Small intestine (tissue), 7 donors: ENCODE measurements around the gene P2RX6. TPM values are rescaled to one million over a fixed set of nuclear protein-coding genes. Genes with fewer than 3 reads are reported as not detected.

Source experiments
- DNase-seq, 2 donors: peaks; one replicate each; pipeline versions ENCODE4 v3.0.0 to v3.0.0-alpha.2; 2013
- FAIRE-seq: peaks from 2 replicates; lab custom pipeline; 2012; peaks lifted over from hg19 to GRCh38; lab: Jason Lieb, UNC
- H3K27ac ChIP-seq, 3 donors: one replicate each; pipeline ENCODE4 v1.5.1; 2013; ENCODE audit warnings: low read length in 2 of 3, mild to moderate bottlenecking in 2 of 3, control low read depth in 1 of 3, inconsistent platforms in 1 of 3, low read depth in 1 of 3, moderate library complexity in 1 of 3
- H3K27me3 ChIP-seq, 3 donors: one replicate each; pipeline ENCODE4 v1.6.1; 2013; ENCODE audit warnings: low read length in 3 of 3, inconsistent platforms in 1 of 3; ENCODE audit not compliant: control insufficient read depth in 3 of 3, insufficient read depth in 3 of 3
- H3K36me3 ChIP-seq, 3 donors: one replicate each; pipeline ENCODE4 v1.6.1; 2013; ENCODE audit warnings: low read length in 3 of 3, inconsistent platforms in 1 of 3, low read depth in 1 of 3, mild to moderate bottlenecking in 1 of 3, moderate library complexity in 1 of 3; ENCODE audit not compliant: control insufficient read depth in 3 of 3, insufficient read depth in 2 of 3
- H3K4me1 ChIP-seq, 3 donors: one replicate each; pipeline ENCODE4 v1.6.1; 2013; ENCODE audit warnings: low read length in 2 of 3, inconsistent platforms in 1 of 3, low read depth in 1 of 3, mild to moderate bottlenecking in 1 of 3, moderate library complexity in 1 of 3; ENCODE audit not compliant: control insufficient read depth in 3 of 3, insufficient read depth in 2 of 3
- H3K4me3 ChIP-seq, 3 donors: one replicate each; pipeline ENCODE4 v1.5.1; 2013; ENCODE audit warnings: low read length in 3 of 3, control low read depth in 1 of 3, inconsistent platforms in 1 of 3, low read depth in 1 of 3, mild to moderate bottlenecking in 1 of 3, moderate library complexity in 1 of 3
- H3K9me3 ChIP-seq, 2 donors: one replicate each; pipeline ENCODE4 v1.6.1; 2013; ENCODE audit warnings: low read depth in 1 of 2, low read length in 1 of 2; ENCODE audit not compliant: control insufficient read depth in 2 of 2, insufficient read depth in 1 of 2
- WGBS, 3 donors: extraction: QIAGEN DNeasy Blood & Tissue Kit; methylation state at CpG; one replicate each; pipeline ENCODE4 v1.1.7; 2013; 5-methylcytosine and 5-hydroxymethylcytosine counted together
- polyA plus RNA-seq, 4 donors: library from polyadenylated mRNA; stranded (reverse) in 3 of 4; unstranded in 1 of 4; fragments of 200-250 nt in 3 of 4; fragments of 120-200 nt in 1 of 4; gene quantifications; one replicate each; pipeline versions ENCODE4 v1.2.1 to v1.2.3, GENCODE V29; 2013
- donor health status: healthy with polysubstance abuse.
- donor health status: control.
- donor health status: control.
- donor health status: Bipolar disorder and iron deficiency.
- donor health status: healthy.

Gene P2RX6
- polyA plus RNA-seq, 4 donors = 0.62 to 0.84 TPM; not detected in 2

GRCh38 chr22:21073023-21073422 lies 58.1 kb downstream of the P2RX6 start:
- WGBS, 3 donors = 66 to 87% (median 75%) methylated on average over 3 of the region's 3 CpGs
- no peaks in the 10 kb centered on the region for H3K9me3 ChIP-seq
- no peak overlapping the region for H3K27ac ChIP-seq
- no peak for FAIRE-seq
- H3K27me3 ChIP-seq = peaks cover 0 to 7% (median 3%) of the 10 kb centered on the region in 3 donors
- no peak for DNase-seq
- no peaks in the 10 kb centered on the region for H3K4me1 ChIP-seq
- H3K36me3 ChIP-seq = no peaks in the 10 kb centered on the region
- no peak overlapping the region for H3K4me3 ChIP-seq

- H3K9me3 ChIP-seq = no peaks in the 10 kb centered on the region
- no peak for DNase-seq
- FAIRE-seq = no peak
- H3K27ac ChIP-seq = no peak overlapping the region
- no peaks in the 10 kb centered on the region for H3K36me3 ChIP-seq
- H3K4me3 ChIP-seq = no peak overlapping the region
- H3K4me1 ChIP-seq = no peaks in the 10 kb centered on the region
- H3K27me3 ChIP-seq = peaks cover 0 to 7% (median 3%) of the 10 kb centered on the region in 3 donors
- WGBS, 3 donors = 91 to 94% (median 91%) methylated on average over 5 of the region's 5 CpGs
Observed at GRCh38 chr22:21073482-21073881, 58.5 kb downstream of the P2RX6 start.

- no peak overlapping the region for H3K27ac ChIP-seq
- no peak overlapping the region for H3K4me3 ChIP-seq
- H3K9me3 ChIP-seq = no peaks in the 10 kb centered on the region
- 65 to 70% (median 67%) methylated on average over 7 of the region's 7 CpGs for WGBS, 3 donors
- FAIRE-seq (no peak), DNase-seq (no peak)
- H3K36me3 ChIP-seq = no peaks in the 10 kb centered on the region
- H3K27me3 ChIP-seq = peaks cover 0 to 7% (median 3%) of the 10 kb centered on the region in 3 donors
- H3K4me1 ChIP-seq = no peaks in the 10 kb centered on the region
Observed at GRCh38 chr22:21074102-21074715, 59.2 kb downstream of the P2RX6 start.

- 90 to 92% (median 90%) methylated on average over 14 of the region's 14 CpGs for WGBS, 3 donors
Observed at GRCh38 chr22:21075516-21076138, 60.7 kb downstream of the P2RX6 start.

GRCh38 chr22:21076912-21077625 lies 62.1 kb downstream of the P2RX6 start:
- Histone ChIP-seq H3K4me3 (no peak overlapping the region), H3K27me3 (no peaks in the 10 kb centered on the region), H3K9me3 (no peaks in the 10 kb centered on the region), H3K4me1 (no peaks in the 10 kb centered on the region), H3K36me3 (no peaks in the 10 kb centered on the region), H3K27ac (no peak overlapping the region)
- 82 to 86% (median 84%) methylated on average over 18 to 21 of the region's 21 CpGs for WGBS, 3 donors
- no peak for FAIRE-seq
- DNase-seq = no peak

More at GRCh38 chr22:21075516-21076138, 60.7 kb downstream of the P2RX6 start:
- Histone ChIP-seq H3K27ac (no peak overlapping the region), H3K4me3 (no peak overlapping the region), H3K27me3 (peaks cover 0 to 7% (median 3%) of the 10 kb centered on the region in 3 donors), H3K4me1 (no peaks in the 10 kb centered on the region), H3K9me3 (no peaks in the 10 kb centered on the region), H3K36me3 (no peaks in the 10 kb centered on the region)
- no peak for DNase-seq
- FAIRE-seq = no peak

Other genes starting within 250 kb of the P2RX6 start
- under 1 TPM in 2 of 4 donors, not detected in 2; 0.04 to 0.16 TPM for gene SERPIND1, start 241.1 kb upstream of the P2RX6 start, polyA plus RNA-seq
- gene PI4KA, start 156.4 kb upstream of the P2RX6 start, polyA plus RNA-seq = 10 to 100 TPM; 40.5 to 82.0 (median 45.8) TPM
- gene SNAP29, start 156.2 kb upstream of the P2RX6 start, polyA plus RNA-seq = 10 to 100 TPM; 13.8 to 32.2 (median 18.2) TPM
- gene CRKL, start 97.8 kb upstream of the P2RX6 start, polyA plus RNA-seq = 10 to 100 TPM; 18.6 to 57.8 (median 22.0) TPM
- gene AIFM3, start 47.9 kb upstream of the P2RX6 start, polyA plus RNA-seq = 1 to 10 TPM; 5.1 to 9.4 (median 6.1) TPM
- 10 to 100 TPM; 22.7 to 38.0 (median 28.7) TPM for gene LZTR1, start 32.9 kb upstream of the P2RX6 start, polyA plus RNA-seq
- gene THAP7, start 13.0 kb upstream of the P2RX6 start, polyA plus RNA-seq = 10 to 100 TPM; 27.0 to 43.2 (median 30.8) TPM
- 10 to 100 TPM in 1 of 4 donors, 1 to 10 TPM in 1, under 1 TPM in 1, not detected in 1; 0.27 to 40.2 (median 2.3) TPM for gene SLC7A4, start 17.4 kb downstream of the P2RX6 start, polyA plus RNA-seq
- under 1 TPM in 2 of 4 donors, not detected in 2; 0.16 to 0.27 TPM for gene LRRC74B, start 30.8 kb downstream of the P2RX6 start, polyA plus RNA-seq